A673 (cell line): ENCODE data around the gene SP7.

Source experiments
- CTCF ChIP-seq: fragments of 300-800, 200-600 bp; sonication (generic); conservative IDR thresholded peaks from 2 replicates; pipeline ENCODE4 v1.5.1; 2017; ENCODE audit warnings: low read depth, mild to moderate bottlenecking, antibody characterized with exemption, low read length, moderate library complexity, mixed read lengths
- EZH2 ChIP-seq: fragments of 200-600 bp; sonication (generic); IDR thresholded peaks from 2 replicates; pipeline ENCODE4 v1.6.1; 2017; ENCODE audit warnings: borderline replicate concordance, low read depth, mild to moderate bottlenecking, mixed read lengths, antibody characterized with exemption, low read length; ENCODE audit not compliant: poor library complexity, severe bottlenecking

- no peak for TF ChIP-seq CTCF
- TF ChIP-seq EZH2 = no peak
Measured at GRCh38 chr12:53332744-53333143, 3.4 kb downstream of the SP7 start.
